GM12878 (cell line): ENCODE results near the gene HCFC1. TPM values are rescaled to one million over a fixed set of nuclear protein-coding genes. Genes with fewer than 3 reads are reported as not detected.
A peak's percentile ranks its signal among the peaks of the same experiment; 100 is the strongest.

Experiments
- ATAC-seq: fragments of 200-7000 bp; cut with Tn5 transposase; 3 replicates; pipeline ENCODE4 v1.9.1; 2020; ENCODE audit warnings: mild to moderate bottlenecking, moderate library complexity
- BruUV-seq: library from RNA; stranded (reverse); fragments of 400-500 nt; replicated peaks from 2 replicates; lab custom pipeline; 2021; lab: Mats Ljungman, UMichigan
- CTCF ChIA-PET: fragments of 300-600 bp; sonication (Branson Sonifier 250); formaldehyde crosslinking; extraction: SDS; loops from one replicate; lab custom pipeline; 2021; ENCODE audit warnings: inconsistent platforms; lab: Yijun Ruan, JAX
- POLR2A ChIA-PET: fragments of 350-600 bp; formaldehyde crosslinking; extraction: SDS; loops from one replicate; lab custom pipeline; 2021; ENCODE audit warnings: inconsistent platforms; lab: Charles Lee
- RAD21 ChIA-PET: fragments of 300-600 bp; sonication (Branson Sonifier 250); formaldehyde crosslinking; loops from one replicate; lab custom pipeline; 2023; ENCODE audit warnings: antibody characterized with exemption; ENCODE audit not compliant: unreplicated experiment; lab: Charles Lee
- SMC1A ChIA-PET: fragments of 300-600 bp; sonication (Branson Sonifier 250); formaldehyde crosslinking; loops from one replicate; lab custom pipeline; 2023; ENCODE audit not compliant: unreplicated experiment, uncharacterized antibody; lab: Charles Lee
- DNase-seq: peaks from one replicate; pipeline ENCODE4 v3.0.0-alpha.2; 2011; ENCODE audit warnings: low read depth, low spot score
- FAIRE-seq: peaks from 3 replicates; lab custom pipeline; 2011; peaks lifted over from hg19 to GRCh38; lab: Jason Lieb, UNC
- H2AFZ ChIP-seq: 2 replicates; pipeline ENCODE4 v1.6.0; 2011; ENCODE audit warnings: low read depth, low read length, control low read depth; ENCODE audit not compliant: control insufficient read depth
- H3K27ac ChIP-seq: 2 replicates; pipeline ENCODE4 v1.5.1; 2011; ENCODE audit warnings: control low read depth; ENCODE audit not compliant: control insufficient read depth, insufficient read depth
- H3K27me3 ChIP-seq, 2 experiments: replicated peaks in 1 of 2; 2 replicates each; pipeline versions ENCODE4 v1.6.0 to v1.6.1; 2011; ENCODE audit warnings: low read length in 1 of 2; ENCODE audit not compliant: control insufficient read depth in 2 of 2, insufficient read depth in 2 of 2
- H3K36me3 ChIP-seq, 2 experiments: 2 replicates each; pipeline ENCODE4 v1.5.1; 2011; ENCODE audit warnings: low read length in 1 of 2; ENCODE audit not compliant: control insufficient read depth in 2 of 2, insufficient read depth in 2 of 2
- H3K4me1 ChIP-seq: 2 replicates; pipeline ENCODE4 v1.6.1; 2011; ENCODE audit warnings: mild to moderate bottlenecking, low read length, moderate library complexity, mixed read lengths; ENCODE audit not compliant: control insufficient read depth, insufficient read depth
- H3K4me2 ChIP-seq: 2 replicates; pipeline ENCODE4 v1.6.0; 2011; ENCODE audit warnings: control low read depth; ENCODE audit not compliant: control insufficient read depth, insufficient read depth
- H3K4me3 ChIP-seq: fragments of 200-600 bp; sonication (generic); 2 replicates; pipeline ENCODE4 v1.5.1; 2016
- H3K79me2 ChIP-seq: 2 replicates; pipeline ENCODE4 v1.6.0; 2011; ENCODE audit warnings: low read length; ENCODE audit not compliant: control insufficient read depth, insufficient read depth
- H3K9ac ChIP-seq: 2 replicates; pipeline ENCODE4 v1.8.0; 2011; ENCODE audit warnings: low read length, control low read depth, mixed read lengths; ENCODE audit not compliant: control insufficient read depth, insufficient read depth
- H3K9me3 ChIP-seq: replicated peaks from 3 replicates; pipeline ENCODE4 v1.5.1; 2011; ENCODE audit warnings: mild to moderate bottlenecking, low read length; ENCODE audit not compliant: control insufficient read depth, insufficient read depth
- H4K20me1 ChIP-seq: 2 replicates; pipeline ENCODE4 v1.6.0; 2011; ENCODE audit not compliant: control insufficient read depth, insufficient read depth
- POLR2A ChIP-seq: IDR thresholded peaks from 2 replicates; pipeline ENCODE4 v1.6.1; 2011; ENCODE audit warnings: low read depth, mild to moderate bottlenecking, low read length
- SMAD5 ChIP-seq: IDR thresholded peaks from 2 replicates; pipeline ENCODE4 v1.6.1; 2016; ENCODE audit warnings: antibody characterized with exemption, low read depth
- ZNF24 ChIP-seq: fragments of 450-650 bp; IDR thresholded peaks from 2 replicates; pipeline ENCODE4 v1.6.1; 2017; ENCODE audit warnings: antibody characterized with exemption, mild to moderate bottlenecking
- WGBS: methylation state at CpG from one replicate; pipeline ENCODE4 v1.1.6; 2016; ENCODE audit warnings: low lambda C conversion rate; ENCODE audit not compliant: insufficient replicate concordance, insufficient coverage; ENCODE audit errors: missing lambda C conversion rate; 5-methylcytosine and 5-hydroxymethylcytosine counted together
- in situ Hi-C: fragments of 300-500 bp; cut with MboI; formaldehyde crosslinking; loops from 9 replicates; pipeline ENCODE4 v1.14.3; 2018; ENCODE audit warnings: mixed read lengths
- intact Hi-C: fragments of 100-400 bp; cut with micrococcal nuclease; formaldehyde crosslinking; loops from one replicate; pipeline ENCODE4 v1.14.2; 2022; ENCODE audit not compliant: unreplicated experiment
- polyA plus RNA-seq, 11 experiments: library from polyadenylated mRNA; depleted of rRNA in 4 of 11; unstranded in 6 of 11; stranded (reverse) in 5 of 11; fragments of >200 nt; fragmentation: Nextera tagmentation in 4 of 11; fragmentation: Illumina TruSeq in 1 of 11; extraction: Ambion mirVana in 4 of 11; extraction: Trizol in 1 of 11; gene quantifications; 1 replicate in 1 of 11; 2 replicates in 10 of 11; pipeline versions ENCODE4 v1.2.1 to v1.2.3, GENCODE V29; 2011 to 2016; ENCODE audit warnings: inconsistent platforms in 2 of 11, missing spikeins in 2 of 11, low read depth in 1 of 11
- total RNA-seq, 4 experiments: library from RNA; depleted of rRNA in 3 of 4; stranded (reverse); fragments of >200 nt in 3 of 4; fragmentation: Illumina TruSeq in 1 of 4; extraction: Trizol in 1 of 4; gene quantifications; 2 replicates each; pipeline versions ENCODE4 v1.2.1 to v1.2.3, GENCODE V29; 2013 to 2021
- TF ChIP-seq, protein P1 (sequence below): IDR thresholded peaks from 2 replicates; pipeline ENCODE4 v1.6.1; 2012; ENCODE audit warnings: low read depth, low read length, improper control_type of control experiment
- TF ChIP-seq, protein P2 (sequence below): fragments of 450-650 bp; IDR thresholded peaks from 2 replicates; pipeline ENCODE4 v1.6.1; 2017; ENCODE audit warnings: mild to moderate bottlenecking, moderate library complexity

The HCFC1 gene
- total and polyA plus RNA-seq, 10 of the 15 experiments (the other 5 are each of a cell fraction or from before 2014, with no cell fraction given) = 3.9 to 92.7 (median 23.5) TPM

DNA sequence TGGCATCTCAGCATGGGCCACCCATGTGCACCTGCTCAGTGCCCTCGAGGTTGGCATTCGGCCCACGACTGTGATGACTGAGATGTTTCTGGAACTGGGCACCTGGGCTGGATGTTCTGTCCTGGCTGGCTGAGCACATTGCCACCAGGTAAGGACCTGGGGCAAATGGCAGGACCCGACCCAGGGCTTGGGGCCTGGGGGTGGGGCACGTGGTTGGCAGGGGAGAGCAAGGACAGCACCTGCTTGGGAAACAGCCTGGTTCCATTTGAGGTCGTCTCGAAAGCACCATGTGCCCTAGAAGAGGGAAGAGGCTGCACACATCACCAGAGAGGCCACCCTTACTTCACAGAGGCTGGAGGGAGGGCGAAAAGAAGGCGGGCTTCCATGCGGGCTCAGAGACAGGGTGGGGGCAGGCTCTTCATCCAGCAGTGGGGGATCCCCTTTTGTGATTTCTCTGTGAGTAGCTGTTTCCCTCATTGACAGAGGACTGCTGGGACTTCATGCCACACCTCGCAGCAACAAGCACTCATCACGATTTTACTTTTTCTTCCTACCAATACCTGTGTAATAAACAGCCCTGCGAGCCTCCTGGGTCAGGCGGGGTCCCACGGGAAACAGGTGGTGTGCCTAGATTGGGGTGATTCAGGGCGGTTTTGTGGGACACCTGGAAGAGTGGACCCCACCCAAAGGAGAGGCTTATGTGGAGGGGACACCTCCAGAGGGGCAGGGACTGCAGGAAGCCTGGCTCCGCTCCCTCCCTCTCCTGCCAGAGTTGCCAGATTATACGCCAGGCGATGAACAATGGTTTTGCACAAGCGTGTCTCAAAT is 12.9 kb upstream of the HCFC1 start:
- H3K79me2 ChIP-seq = no peaks in the 10 kb centered on the region; the same call in 1 of the 2 replicates
- TF ChIP-seq, protein P1, sequence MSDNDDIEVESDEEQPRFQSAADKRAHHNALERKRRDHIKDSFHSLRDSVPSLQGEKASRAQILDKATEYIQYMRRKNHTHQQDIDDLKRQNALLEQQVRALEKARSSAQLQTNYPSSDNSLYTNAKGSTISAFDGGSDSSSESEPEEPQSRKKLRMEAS = peak; percentile 26; the same call in 1 of the 2 replicates
- TF ChIP-seq, protein P2, sequence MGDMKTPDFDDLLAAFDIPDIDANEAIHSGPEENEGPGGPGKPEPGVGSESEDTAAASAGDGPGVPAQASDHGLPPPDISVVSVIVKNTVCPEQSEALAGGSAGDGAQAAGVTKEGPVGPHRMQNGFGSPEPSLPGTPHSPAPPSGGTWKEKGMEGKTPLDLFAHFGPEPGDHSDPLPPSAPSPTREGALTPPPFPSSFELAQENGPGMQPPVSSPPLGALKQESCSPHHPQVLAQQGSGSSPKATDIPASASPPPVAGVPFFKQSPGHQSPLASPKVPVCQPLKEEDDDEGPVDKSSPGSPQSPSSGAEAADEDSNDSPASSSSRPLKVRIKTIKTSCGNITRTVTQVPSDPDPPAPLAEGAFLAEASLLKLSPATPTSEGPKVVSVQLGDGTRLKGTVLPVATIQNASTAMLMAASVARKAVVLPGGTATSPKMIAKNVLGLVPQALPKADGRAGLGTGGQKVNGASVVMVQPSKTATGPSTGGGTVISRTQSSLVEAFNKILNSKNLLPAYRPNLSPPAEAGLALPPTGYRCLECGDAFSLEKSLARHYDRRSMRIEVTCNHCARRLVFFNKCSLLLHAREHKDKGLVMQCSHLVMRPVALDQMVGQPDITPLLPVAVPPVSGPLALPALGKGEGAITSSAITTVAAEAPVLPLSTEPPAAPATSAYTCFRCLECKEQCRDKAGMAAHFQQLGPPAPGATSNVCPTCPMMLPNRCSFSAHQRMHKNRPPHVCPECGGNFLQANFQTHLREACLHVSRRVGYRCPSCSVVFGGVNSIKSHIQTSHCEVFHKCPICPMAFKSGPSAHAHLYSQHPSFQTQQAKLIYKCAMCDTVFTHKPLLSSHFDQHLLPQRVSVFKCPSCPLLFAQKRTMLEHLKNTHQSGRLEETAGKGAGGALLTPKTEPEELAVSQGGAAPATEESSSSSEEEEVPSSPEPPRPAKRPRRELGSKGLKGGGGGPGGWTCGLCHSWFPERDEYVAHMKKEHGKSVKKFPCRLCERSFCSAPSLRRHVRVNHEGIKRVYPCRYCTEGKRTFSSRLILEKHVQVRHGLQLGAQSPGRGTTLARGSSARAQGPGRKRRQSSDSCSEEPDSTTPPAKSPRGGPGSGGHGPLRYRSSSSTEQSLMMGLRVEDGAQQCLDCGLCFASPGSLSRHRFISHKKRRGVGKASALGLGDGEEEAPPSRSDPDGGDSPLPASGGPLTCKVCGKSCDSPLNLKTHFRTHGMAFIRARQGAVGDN = peak; percentile 91
- TF ChIP-seq ZNF24 (no peak), POLR2A (peak; percentile 43; the same call in 1 of the 2 replicates), SMAD5 (0 out of 2 replicates have a peak, but pooled peaks have one; percentile 45)
- in situ Hi-C loops = loop anchor here (10.0 kb wide), 1 partner anchor 60 kb away; the partner anchor contains the start of gene ARHGAP4
- peak overlapping the region; percentile 71 for H3K4me2 ChIP-seq
- FAIRE-seq (no peak), DNase-seq (no peak), ATAC-seq (peak; percentile 73)
- peak overlapping the region; percentile 21 for H2AFZ ChIP-seq
- POLR2A ChIA-PET = interaction anchor here (0.6 to 2.4 kb wide), 10 partner anchors 11 to 52 kb away, joined by 3 to 12 read pairs (median 5); partner anchors contain the start of gene TMEM187
- 35% methylated on average over 20 of the region's 20 CpGs for WGBS
- CTCF ChIA-PET = interaction anchor here (1.0 to 1.9 kb wide), 6 partner anchors 13 to 60 kb away, joined by 3 to 5 read pairs (median 3); partner anchors contain the start of genes ARHGAP4 and HCFC1
- SMC1A ChIA-PET = interaction anchor here (1.1 to 2.6 kb wide), 3 partner anchors 17 to 30 kb away, joined by 3 to 9 read pairs (median 3); no protein-coding TSS in a partner anchor
- no TSS peak for BruUV-seq
- no peaks in the 10 kb centered on the region for H3K36me3 ChIP-seq
- RAD21 ChIA-PET = interaction anchor here (0.6 to 1.9 kb wide), 5 partner anchors 9 to 24 kb away, joined by 3 to 12 read pairs (median 3); no protein-coding TSS in a partner anchor
- H3K4me1 ChIP-seq = peaks cover 39% of the 10 kb centered on the region
- H3K9me3 ChIP-seq = no peaks in the 10 kb centered on the region; the same call in 1 of the 3 replicates
- H3K9ac ChIP-seq = peak overlapping the region; percentile 78
- peak overlapping the region; percentile 88 for H3K27ac ChIP-seq
- H3K27me3 ChIP-seq = no peaks in the 10 kb centered on the region
- intact Hi-C loops = loop anchor here (1.0 kb wide), 1 partner anchor 20 kb away; no protein-coding TSS in a partner anchor
- H4K20me1 ChIP-seq = no peaks in the 10 kb centered on the region
- 0 out of 2 replicates have a peak overlapping the region, but pooled peaks have one; percentile 9 for H3K4me3 ChIP-seq
